Measurements from ENCODE around the gene EDAR.

The EDAR gene

DNA sequence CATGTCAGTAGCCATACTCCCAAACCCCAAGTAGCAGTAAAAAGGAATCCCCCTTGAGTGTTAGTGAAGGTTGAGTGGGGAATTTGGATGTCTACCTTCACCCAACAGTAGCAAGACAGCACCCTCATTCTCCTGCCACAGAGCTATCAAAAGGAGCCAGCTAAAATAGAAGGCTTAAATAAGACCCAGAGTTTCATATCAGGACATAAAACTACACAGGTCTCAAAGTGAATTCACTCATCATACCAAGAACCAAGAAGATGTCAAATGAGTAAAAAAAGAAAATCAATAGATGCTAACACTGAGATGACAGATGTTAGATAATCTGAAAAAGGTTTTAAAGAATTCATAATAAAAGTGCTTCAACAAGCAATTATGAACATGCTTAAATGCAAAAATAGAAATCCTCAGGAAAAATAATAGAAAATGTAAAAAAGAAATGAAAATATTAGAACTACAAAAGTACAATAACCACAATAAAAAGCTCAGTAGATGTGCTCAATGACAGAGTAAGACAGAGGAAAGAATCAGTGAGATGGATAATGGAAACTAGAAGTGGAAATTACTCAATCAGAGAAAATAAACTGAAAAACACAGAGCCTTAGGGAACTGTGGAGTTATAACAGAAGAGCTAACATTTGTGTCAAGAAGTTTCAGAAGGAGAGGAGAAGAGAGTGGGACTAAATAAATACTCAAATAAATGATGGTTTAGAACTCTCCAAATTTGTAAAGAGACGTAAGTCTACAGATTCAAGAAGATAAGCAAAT is 90.5 kb downstream of the EDAR start:
- Histone ChIP-seq H3K9ac (ENCODE audit: low read length) (no peak overlapping the region), H3K4me1 (ENCODE audit: control insufficient read depth, insufficient read depth, low read length) (no peaks in the 10 kb centered on the region), H3K27ac (ENCODE audit: low read depth, low read length) (no peak overlapping the region), H3K36me3 (ENCODE audit: control insufficient read depth, insufficient read depth, low read length) (no peaks in the 10 kb centered on the region), H3K4me3 (ENCODE audit: low read length) (no peak overlapping the region), H3K27me3 (ENCODE audit: control insufficient read depth, insufficient read depth, low read length) (no peaks in the 10 kb centered on the region)

- no peaks in the 10 kb centered on the region for H3K4me1 ChIP-seq (ENCODE audit: control insufficient read depth, insufficient read depth, low read length)
- H3K27ac ChIP-seq (ENCODE audit: low read depth, low read length): no peak overlapping the region
- no peaks in the 10 kb centered on the region for H3K27me3 ChIP-seq (ENCODE audit: control insufficient read depth, insufficient read depth, low read length)
- H3K36me3 ChIP-seq (ENCODE audit: control insufficient read depth, insufficient read depth, low read length): no peaks in the 10 kb centered on the region
- H3K9ac ChIP-seq (ENCODE audit: low read length): no peak overlapping the region
- H3K4me3 ChIP-seq (ENCODE audit: low read length): no peak overlapping the region
Measured at GRCh38 chr2:108896741-108897140, 92.3 kb downstream of the EDAR start.

GRCh38 chr2:108895188-108895587 is 93.8 kb downstream of the EDAR start:
- Histone ChIP-seq H3K27ac (ENCODE audit: low read depth, low read length) (no peak overlapping the region), H3K9ac (ENCODE audit: low read length) (no peak overlapping the region), H3K4me3 (ENCODE audit: low read length) (no peak overlapping the region), H3K36me3 (ENCODE audit: control insufficient read depth, insufficient read depth, low read length) (no peaks in the 10 kb centered on the region), H3K4me1 (ENCODE audit: control insufficient read depth, insufficient read depth, low read length) (no peaks in the 10 kb centered on the region), H3K27me3 (ENCODE audit: control insufficient read depth, insufficient read depth, low read length) (no peaks in the 10 kb centered on the region)

DNA sequence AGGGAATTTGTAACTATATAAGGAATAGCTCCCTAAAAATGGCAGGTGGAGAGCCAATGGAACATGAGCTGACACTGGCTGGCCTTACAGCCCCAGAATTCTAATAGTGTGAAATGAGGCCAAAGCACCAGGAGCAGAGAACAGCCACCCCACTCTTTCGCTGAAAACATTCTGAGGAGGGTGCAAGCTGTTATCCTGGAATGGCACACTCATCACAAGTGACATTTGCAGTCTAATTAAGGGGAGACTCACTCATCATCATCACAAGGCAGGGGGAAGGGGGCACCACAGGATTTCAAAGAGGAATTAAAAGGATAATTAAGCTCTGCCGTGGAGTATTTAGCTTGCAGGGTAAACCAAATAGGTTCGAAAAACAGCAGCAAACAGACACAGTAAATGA is 94.3 kb downstream of the EDAR start:
- Histone ChIP-seq H3K36me3 (ENCODE audit: control insufficient read depth, insufficient read depth, low read length) (no peaks in the 10 kb centered on the region), H3K4me1 (ENCODE audit: control insufficient read depth, insufficient read depth, low read length) (no peaks in the 10 kb centered on the region), H3K9ac (ENCODE audit: low read length) (no peak overlapping the region), H3K4me3 (ENCODE audit: low read length) (no peak overlapping the region), H3K27me3 (ENCODE audit: control insufficient read depth, insufficient read depth, low read length) (no peaks in the 10 kb centered on the region), H3K27ac (ENCODE audit: low read depth, low read length) (no peak overlapping the region)

GRCh38 chr2:108893277-108893676 is 95.7 kb downstream of the EDAR start:
- H3K36me3 ChIP-seq (ENCODE audit: control insufficient read depth, insufficient read depth, low read length): no peaks in the 10 kb centered on the region
- H3K27ac ChIP-seq (ENCODE audit: low read depth, low read length): no peak overlapping the region
- H3K4me3 ChIP-seq (ENCODE audit: low read length): no peak overlapping the region
- no peaks in the 10 kb centered on the region for H3K4me1 ChIP-seq (ENCODE audit: control insufficient read depth, insufficient read depth, low read length)
- no peaks in the 10 kb centered on the region for H3K27me3 ChIP-seq (ENCODE audit: control insufficient read depth, insufficient read depth, low read length)
- no peak overlapping the region for H3K9ac ChIP-seq (ENCODE audit: low read length)

DNA sequence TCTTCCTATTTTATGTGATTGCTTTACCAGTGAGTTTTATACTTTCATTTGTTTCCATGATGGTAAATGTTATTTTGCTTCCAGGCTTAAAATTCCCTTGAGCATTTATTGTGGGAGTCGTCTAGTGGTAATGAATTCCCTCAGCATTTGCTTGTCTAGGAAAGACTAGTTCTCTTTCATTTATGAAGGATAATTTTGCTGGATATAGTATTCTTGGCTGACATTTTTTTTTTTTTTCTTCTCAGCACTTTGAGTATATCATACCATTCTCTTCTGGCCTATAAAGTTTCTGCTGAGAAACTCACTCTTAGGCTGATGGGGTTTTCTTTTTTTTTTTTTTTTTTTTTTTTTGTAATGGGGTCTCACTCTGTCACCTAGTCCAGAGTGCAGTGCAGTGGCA is 99.1 kb downstream of the EDAR start:
- Histone ChIP-seq H3K36me3 (ENCODE audit: control insufficient read depth, insufficient read depth, low read length) (no peaks in the 10 kb centered on the region), H3K9ac (ENCODE audit: low read length) (no peak overlapping the region), H3K4me1 (ENCODE audit: control insufficient read depth, insufficient read depth, low read length) (no peaks in the 10 kb centered on the region), H3K27ac (ENCODE audit: low read depth, low read length) (no peak overlapping the region), H3K4me3 (ENCODE audit: low read length) (no peak overlapping the region), H3K27me3 (ENCODE audit: control insufficient read depth, insufficient read depth, low read length) (no peaks in the 10 kb centered on the region)

GRCh38 chr2:108884619-108885018 is 104.4 kb downstream of the EDAR start:
- no peak overlapping the region for H3K27ac ChIP-seq (ENCODE audit: low read depth, low read length)
- H3K4me1 ChIP-seq (ENCODE audit: control insufficient read depth, insufficient read depth, low read length): no peaks in the 10 kb centered on the region
- no peaks in the 10 kb centered on the region for H3K27me3 ChIP-seq (ENCODE audit: control insufficient read depth, insufficient read depth, low read length)
- H3K4me3 ChIP-seq (ENCODE audit: low read length): no peak overlapping the region
- H3K36me3 ChIP-seq (ENCODE audit: control insufficient read depth, insufficient read depth, low read length): no peaks in the 10 kb centered on the region
- no peak overlapping the region for H3K9ac ChIP-seq (ENCODE audit: low read length)

DNA sequence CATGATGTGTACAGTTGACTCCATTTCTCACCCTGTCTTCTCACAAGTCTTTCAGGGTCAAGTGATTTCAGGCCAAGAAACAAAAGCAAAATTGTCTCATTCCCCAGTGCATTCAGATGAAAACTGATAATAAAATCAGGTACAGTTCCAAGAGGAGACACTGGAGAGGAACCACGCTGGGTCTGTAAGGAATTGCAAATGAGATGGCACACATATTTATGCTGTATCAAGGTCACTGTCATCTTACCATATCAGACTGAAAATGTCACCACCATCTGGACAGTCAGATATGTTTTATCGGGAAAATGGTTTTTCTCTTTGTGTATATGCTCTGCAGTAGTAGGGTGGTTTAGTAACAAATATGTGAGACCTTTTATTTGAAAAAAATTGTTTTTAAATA is 110.7 kb downstream of the EDAR start:
- H3K27ac ChIP-seq (ENCODE audit: low read depth, low read length): no peak overlapping the region
- no peak overlapping the region for H3K9ac ChIP-seq (ENCODE audit: low read length)
- H3K36me3 ChIP-seq (ENCODE audit: control insufficient read depth, insufficient read depth, low read length): no peaks in the 10 kb centered on the region
- no peaks in the 10 kb centered on the region for H3K4me1 ChIP-seq (ENCODE audit: control insufficient read depth, insufficient read depth, low read length)
- no peaks in the 10 kb centered on the region for H3K27me3 ChIP-seq (ENCODE audit: control insufficient read depth, insufficient read depth, low read length)
- H3K4me3 ChIP-seq (ENCODE audit: low read length): no peak overlapping the region

GRCh38 chr2:108877506-108877905 is 111.5 kb downstream of the EDAR start:
- H3K27me3 ChIP-seq (ENCODE audit: control insufficient read depth, insufficient read depth, low read length): no peaks in the 10 kb centered on the region
- no peak overlapping the region for H3K9ac ChIP-seq (ENCODE audit: low read length)
- no peak overlapping the region for H3K4me3 ChIP-seq (ENCODE audit: low read length)
- no peaks in the 10 kb centered on the region for H3K4me1 ChIP-seq (ENCODE audit: control insufficient read depth, insufficient read depth, low read length)
- H3K36me3 ChIP-seq (ENCODE audit: control insufficient read depth, insufficient read depth, low read length): no peaks in the 10 kb centered on the region
- H3K27ac ChIP-seq (ENCODE audit: low read depth, low read length): no peak overlapping the region

- Histone ChIP-seq H3K4me3 (ENCODE audit: low read length) (no peak overlapping the region), H3K9ac (ENCODE audit: low read length) (no peak overlapping the region), H3K27me3 (ENCODE audit: control insufficient read depth, insufficient read depth, low read length) (no peaks in the 10 kb centered on the region), H3K27ac (ENCODE audit: low read depth, low read length) (no peak overlapping the region), H3K36me3 (ENCODE audit: control insufficient read depth, insufficient read depth, low read length) (no peaks in the 10 kb centered on the region), H3K4me1 (ENCODE audit: control insufficient read depth, insufficient read depth, low read length) (no peaks in the 10 kb centered on the region)
Measured at GRCh38 chr2:108870069-108870644, 118.9 kb downstream of the EDAR start.

DNA sequence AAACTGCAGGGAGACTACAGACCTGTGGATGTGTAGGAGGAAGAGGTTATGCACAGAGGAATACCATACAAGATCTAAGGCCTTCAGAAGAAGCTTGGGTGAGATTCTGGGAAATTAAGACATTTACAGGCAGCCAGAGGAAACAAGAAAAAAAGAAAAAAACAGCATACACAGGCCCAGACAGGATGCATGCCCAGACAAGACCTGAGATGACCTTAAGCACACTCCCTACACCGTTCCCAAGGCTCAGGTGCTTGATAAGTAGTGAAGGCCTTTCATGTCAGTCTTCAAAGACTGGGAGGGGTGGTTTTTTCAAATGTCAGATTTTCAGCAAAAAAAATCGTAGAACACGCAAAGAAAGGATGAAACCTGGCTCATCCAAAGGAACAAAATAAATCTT is 119.5 kb downstream of the EDAR start:
- H3K27ac ChIP-seq (ENCODE audit: low read depth, low read length): no peak overlapping the region
- H3K4me1 ChIP-seq (ENCODE audit: control insufficient read depth, insufficient read depth, low read length): no peaks in the 10 kb centered on the region
- no peaks in the 10 kb centered on the region for H3K36me3 ChIP-seq (ENCODE audit: control insufficient read depth, insufficient read depth, low read length)
- H3K9ac ChIP-seq (ENCODE audit: low read length): no peak overlapping the region
- H3K27me3 ChIP-seq (ENCODE audit: control insufficient read depth, insufficient read depth, low read length): no peaks in the 10 kb centered on the region
- no peak overlapping the region for H3K4me3 ChIP-seq (ENCODE audit: low read length)

GRCh38 chr2:108868911-108869310 is 120.1 kb downstream of the EDAR start:
- Histone ChIP-seq H3K36me3 (ENCODE audit: control insufficient read depth, insufficient read depth, low read length) (no peaks in the 10 kb centered on the region), H3K27ac (ENCODE audit: low read depth, low read length) (no peak overlapping the region), H3K27me3 (ENCODE audit: control insufficient read depth, insufficient read depth, low read length) (no peaks in the 10 kb centered on the region), H3K4me3 (ENCODE audit: low read length) (no peak overlapping the region), H3K9ac (ENCODE audit: low read length) (no peak overlapping the region), H3K4me1 (ENCODE audit: control insufficient read depth, insufficient read depth, low read length) (no peaks in the 10 kb centered on the region)

GRCh38 chr2:108866041-108866440 is 123.0 kb downstream of the EDAR start:
- Histone ChIP-seq H3K9ac (ENCODE audit: low read length) (no peak overlapping the region), H3K4me3 (ENCODE audit: low read length) (no peak overlapping the region), H3K27me3 (ENCODE audit: control insufficient read depth, insufficient read depth, low read length) (no peaks in the 10 kb centered on the region), H3K4me1 (ENCODE audit: control insufficient read depth, insufficient read depth, low read length) (no peaks in the 10 kb centered on the region), H3K36me3 (ENCODE audit: control insufficient read depth, insufficient read depth, low read length) (no peaks in the 10 kb centered on the region), H3K27ac (ENCODE audit: low read depth, low read length) (no peak overlapping the region)

All from rectal smooth muscle tissue (tissue), 1 donor.